ENCODE results near the gene GRIN3A.

GRCh38 chr9:101605547-101605946 is 132.9 kb downstream of the GRIN3A start:
- TF ChIP-seq CTCF (IDR thresholded peaks at IDR 0.05) (no peak), POLR2A (IDR thresholded peaks at IDR 0.05) (no peak)

All from body of pancreas (tissue), 4 donors.